HG03159 (cell line): ENCODE results near the gene FBXO31.

Source experiments
- ATAC-seq: cut with Tn5 transposase; IDR thresholded peaks from one replicate; pipeline ENCODE4 v1.9.1; 2021; ENCODE audit warnings: mild to moderate bottlenecking, moderate library complexity; ENCODE audit not compliant: unreplicated experiment

FBXO31 gene

DNA sequence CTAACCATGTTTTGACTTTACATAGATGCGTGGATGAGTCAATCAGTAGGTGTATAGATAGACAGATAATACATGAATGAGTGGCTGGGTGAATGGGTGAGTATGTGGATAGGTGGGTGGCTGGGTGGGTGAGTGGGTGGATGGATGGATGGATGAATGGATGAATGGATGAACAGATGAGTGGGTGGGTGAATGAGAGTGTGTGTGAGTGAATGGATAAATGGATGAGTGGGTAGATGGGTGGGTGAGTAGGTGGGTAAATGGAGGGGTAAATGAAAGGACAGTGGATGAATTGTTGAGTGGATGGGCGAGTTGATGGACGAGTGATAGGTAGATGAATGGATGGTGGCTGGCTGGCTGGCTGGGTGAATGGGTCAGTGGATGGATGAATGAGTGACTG is 89.6 kb downstream of the FBXO31 start:
- no peak for ATAC-seq

DNA sequence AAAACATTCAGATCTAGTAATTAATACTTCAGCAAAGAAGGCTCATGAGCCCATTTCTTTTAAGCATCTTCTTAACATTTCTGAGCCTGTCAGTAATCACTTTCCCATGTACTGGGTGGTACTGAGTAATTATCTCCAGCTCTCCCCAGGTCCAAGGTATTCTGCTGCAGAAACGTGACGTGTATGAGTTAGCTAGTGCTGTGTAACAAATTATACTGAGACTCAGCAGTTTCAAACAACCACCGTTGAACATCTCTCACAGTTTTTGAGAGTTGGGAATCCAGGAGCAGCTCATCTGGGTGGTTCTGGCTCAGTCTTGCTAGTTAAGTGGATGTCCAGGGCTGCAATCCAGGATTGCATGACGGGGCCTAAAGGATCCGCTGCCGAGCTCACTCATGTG is 91.6 kb downstream of the FBXO31 start:
- no peak for ATAC-seq

DNA sequence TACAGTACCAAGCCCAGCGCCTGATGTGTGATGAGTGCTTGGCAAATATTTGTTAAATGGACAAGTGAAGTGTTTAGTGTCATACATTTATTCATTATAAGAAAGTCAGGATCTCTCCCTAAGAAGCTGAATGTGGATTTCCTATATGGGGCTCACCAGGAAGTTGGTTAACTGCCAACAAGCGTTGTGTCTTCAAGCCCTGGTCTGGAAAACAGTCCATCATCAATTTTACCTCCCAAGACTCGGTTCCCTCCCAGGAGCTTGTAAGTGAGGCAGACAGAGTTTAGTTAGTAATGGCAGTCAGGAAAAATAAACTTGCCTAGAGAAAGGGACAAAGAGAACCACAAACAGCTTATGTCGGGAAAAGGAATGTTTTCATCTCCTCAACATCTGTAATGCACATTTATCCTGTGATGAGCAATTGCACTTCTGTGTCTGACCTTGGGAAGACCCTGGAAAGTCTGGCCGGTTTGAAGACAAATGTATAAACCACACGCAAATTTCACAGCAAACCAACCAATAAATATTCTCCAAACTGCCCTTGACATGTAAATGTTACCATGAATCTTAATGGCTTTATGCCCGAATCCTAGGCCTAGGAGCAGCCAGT is 94.7 kb downstream of the FBXO31 start:
- no peak for ATAC-seq

DNA sequence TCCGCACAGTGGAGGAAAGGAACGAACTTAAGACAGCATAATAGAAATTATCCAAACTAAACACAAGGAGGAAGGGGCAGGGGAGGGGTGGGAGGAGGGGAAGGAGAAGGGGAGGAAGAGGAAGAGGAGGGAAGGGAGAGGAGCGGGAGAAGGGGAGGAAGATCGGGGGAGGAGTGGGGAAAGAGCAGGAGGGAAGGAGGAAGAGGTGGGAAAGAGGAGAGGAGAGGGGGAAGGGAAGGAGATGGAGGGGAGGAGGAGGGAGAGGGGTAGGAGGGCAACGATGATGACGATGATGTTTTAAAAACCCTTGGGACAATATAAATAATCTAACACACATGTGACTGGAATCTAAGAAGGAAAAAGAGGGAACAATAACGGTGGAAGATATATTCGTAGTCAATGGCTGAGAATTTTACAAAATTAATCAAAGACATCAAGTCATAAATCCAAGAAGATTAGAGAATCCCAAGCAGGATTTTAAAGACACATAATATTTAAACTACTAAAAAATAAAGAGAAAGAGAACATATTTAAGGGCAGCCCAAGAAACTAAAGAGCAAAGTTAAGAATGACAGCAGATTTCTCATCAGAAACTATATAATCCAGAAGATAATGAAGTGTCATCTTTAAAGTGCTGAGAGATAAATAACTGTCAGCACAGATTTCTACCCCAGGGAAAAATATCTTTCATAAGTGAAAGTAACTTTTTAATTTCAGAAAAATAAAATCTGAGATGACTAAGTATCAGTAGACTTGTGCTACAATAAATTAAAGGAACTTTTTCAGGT is 96.5 kb downstream of the FBXO31 start:
- no peak for ATAC-seq

DNA sequence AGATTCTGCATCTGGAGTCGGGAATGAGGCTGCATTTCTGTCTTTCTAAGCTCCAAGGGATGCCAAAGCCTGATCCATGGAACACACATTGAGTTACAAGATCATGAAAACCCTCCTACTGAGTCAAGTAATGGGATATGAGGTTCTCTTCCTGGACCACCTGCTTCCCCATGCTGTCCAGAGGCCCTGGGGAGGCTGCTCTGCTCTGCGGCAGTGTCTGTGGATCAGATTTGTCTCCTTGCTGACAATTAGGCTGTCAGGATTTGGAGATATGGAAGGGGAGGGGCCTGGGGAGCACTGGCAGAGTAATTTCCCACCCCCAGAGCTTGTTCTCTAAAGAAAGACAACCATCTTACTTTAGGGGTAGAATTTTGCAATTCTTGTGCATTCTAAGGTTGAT is 99.4 kb downstream of the FBXO31 start:
- no peak for ATAC-seq

DNA sequence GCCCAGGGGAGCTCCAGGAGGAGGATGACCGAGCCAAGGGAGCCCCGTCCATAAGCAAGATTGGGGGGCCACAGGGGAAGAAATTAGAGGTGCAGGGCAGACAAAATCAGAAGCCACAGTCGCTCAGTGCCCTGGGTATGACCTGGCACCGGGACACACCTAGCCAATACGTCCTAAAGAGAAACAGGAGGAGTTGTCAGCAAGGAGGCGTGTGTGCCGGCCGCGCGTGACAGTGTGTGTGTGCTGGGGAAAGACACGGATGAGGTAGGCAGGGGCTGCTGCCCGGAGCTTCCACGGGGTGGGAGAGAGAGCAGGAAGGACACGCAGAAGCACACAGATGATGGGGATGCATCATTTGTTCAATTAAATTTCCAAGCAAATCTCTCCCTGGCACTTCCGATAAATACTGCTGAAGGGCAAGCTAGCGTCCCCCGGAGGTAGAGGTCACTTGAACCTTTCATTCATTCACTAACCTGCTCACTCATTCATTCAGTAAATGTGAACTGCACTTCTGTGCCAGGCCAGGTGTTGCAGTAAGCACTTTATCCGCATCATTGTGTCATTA is 104.4 kb downstream of the FBXO31 start:
- no peak for ATAC-seq

DNA sequence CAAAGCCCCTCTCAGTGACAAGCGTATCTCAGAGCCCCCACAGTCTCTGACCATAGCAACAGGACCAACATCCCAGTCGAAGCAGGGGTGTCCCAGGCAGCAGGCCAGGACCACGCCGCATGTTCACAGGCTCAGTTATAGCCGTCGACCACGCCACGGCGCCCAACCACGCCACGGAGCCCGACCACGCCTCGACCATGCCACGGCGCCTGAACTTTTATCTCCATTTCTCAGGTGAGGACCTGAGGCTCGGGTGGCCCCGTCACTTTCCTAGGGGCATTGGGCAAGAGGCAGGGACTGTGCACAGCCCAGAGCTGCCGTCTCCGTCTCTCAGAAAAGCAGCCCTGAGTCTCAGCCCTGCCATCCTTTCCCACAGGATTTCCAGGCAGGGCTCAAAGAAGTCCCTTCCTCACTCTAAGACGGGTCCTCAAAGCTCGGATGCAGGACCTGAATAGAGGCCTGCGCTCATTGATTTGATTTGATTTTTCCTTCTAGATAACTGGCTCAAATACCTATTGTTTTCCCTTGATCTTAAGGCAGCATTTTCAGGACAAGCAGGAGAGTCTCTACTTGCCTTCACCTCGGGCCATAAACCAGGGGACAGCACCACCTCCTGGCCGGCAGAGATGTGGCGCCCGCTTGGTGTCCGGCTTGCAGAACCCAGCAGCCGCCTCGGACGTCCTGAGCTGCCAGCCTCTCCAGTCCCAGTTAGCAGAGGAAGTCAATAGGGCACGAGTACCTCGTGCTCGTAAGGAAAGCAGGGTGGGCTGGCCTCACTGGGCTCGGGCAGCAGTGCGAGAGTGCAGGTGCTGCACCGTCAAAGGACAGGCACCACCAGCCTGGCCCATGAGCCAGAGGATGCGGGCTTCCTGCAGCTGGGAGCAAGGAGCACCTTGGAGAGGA is 105.1 kb downstream of the FBXO31 start:
- no peak for ATAC-seq
